Omental fat pad (tissue), 4 donors: ENCODE measurements around the gene GRM7. TPM values are rescaled to one million over a fixed set of nuclear protein-coding genes. Genes with fewer than 3 reads are reported as not detected.

Experiments
- ATAC-seq: fragments of 150-250 bp; one replicate; pipeline ENCODE4 v1.9.1; 2016; ENCODE audit warnings: mild to moderate bottlenecking, moderate library complexity; ENCODE audit not compliant: low FRiP score
- DNase-seq: peaks from one replicate; pipeline ENCODE4 v3.0.0-alpha.2; 2019; ENCODE audit warnings: low spot score
- CTCF ChIP-seq, 3 donors: fragments of 450-650 bp; IDR thresholded peaks; one replicate each; pipeline ENCODE4 v1.5.1; 2016 to 2017; ENCODE audit warnings: antibody characterized with exemption in 3 of 3, mild to moderate bottlenecking in 3 of 3, moderate library complexity in 2 of 3
- total RNA-seq, 4 donors: library from RNA; depleted of rRNA; stranded (reverse); fragments of >200 nt; gene quantifications; one replicate each; pipeline ENCODE4 v1.1.0, GENCODE V29; 2016

Gene GRM7
- total RNA-seq, 4 donors from 2014 or later: 0.12 to 0.82 (median 0.28) TPM; not detected in 1

DNA sequence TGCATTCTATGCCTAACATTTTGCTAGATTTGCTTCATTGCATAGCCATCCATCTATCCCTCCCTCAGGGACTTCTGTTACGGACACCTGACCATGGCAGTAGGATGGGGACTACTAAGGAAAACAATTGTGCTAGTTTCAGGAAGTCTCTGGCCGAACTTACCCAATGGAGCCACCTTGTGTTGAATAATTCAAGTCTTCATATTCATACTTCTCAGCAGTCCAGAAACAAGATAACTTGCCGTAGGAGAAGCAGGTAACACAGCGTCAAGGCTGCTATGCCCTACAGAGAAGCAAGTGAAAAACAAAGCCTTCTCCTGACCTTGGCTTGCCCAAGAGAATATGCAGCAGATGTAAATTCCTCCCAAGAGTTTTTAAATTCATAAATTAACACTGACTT lies 685.3 kb downstream of the GRM7 start:
- TF ChIP-seq CTCF (IDR thresholded peaks at IDR 0.05): no peak
- DNase-seq: no peak
- no peak for ATAC-seq

DNA sequence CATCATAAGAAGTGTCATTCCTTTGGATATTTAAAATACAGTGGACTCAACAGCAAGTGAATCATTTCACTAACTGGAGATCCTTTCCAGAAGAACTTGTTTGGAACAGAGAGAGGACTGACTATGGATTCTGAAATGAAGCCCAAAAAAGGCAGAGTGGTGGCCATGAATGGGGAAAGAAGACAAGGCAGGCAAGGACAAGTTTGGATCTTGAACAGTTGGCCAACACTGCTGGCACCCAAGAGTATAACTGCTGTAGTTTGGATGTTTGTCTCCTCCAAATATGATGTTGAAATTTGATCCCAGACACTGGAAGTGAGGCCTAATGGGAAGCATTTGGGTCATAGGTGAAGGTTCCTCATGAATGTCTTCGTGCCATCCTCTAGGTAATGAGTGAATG lies 686.9 kb downstream of the GRM7 start:
- DNase-seq (no peak), ATAC-seq (no peak)
- TF ChIP-seq CTCF (IDR thresholded peaks at IDR 0.05): no peak

GRCh38 chr3:7562892-7563291 lies 702.0 kb downstream of the GRM7 start:
- ATAC-seq (no peak), DNase-seq (no peak)
- no peak for TF ChIP-seq CTCF (IDR thresholded peaks at IDR 0.05)

DNA sequence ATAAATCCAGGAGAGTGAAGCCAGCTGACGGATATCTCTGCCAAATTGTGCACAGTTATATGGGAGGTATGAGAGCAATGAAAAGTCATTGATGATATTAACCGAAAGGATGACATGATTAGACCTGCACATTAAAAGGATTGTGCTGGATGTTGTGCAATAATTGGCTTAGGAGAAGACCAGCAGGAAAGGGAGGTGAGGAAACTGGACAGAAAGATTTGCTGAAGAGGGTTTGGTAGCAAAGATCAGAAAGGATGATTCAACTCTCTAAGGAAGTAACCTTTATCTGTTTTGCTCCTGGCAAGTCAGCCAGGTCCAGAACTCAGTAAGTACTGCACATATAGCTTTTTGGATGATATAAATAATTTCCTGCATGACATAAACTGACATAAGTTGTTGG lies 704.7 kb downstream of the GRM7 start:
- DNase-seq: no peak
- no peak for TF ChIP-seq CTCF (IDR thresholded peaks at IDR 0.05)
- no peak for ATAC-seq

DNA sequence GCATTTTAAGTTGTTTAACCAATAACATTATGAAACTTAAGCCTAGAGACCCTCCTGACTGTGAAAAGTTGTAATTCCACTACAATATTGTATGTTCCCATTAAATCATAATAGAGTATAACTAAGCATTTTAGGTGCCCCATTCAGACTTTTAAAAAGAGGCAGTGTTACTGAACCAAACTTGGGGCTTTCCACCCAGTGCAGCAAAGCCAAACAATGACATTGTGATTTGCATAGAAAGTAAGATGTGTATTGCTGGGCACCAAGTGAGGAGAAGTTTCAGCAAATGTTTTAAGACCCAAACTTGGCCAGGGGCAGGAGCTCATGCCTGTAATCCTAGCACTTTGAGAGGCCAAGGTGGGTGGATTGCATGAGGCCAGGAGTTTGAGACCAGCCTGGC lies 706.2 kb downstream of the GRM7 start:
- ATAC-seq (no peak), DNase-seq (no peak)
- TF ChIP-seq CTCF (IDR thresholded peaks at IDR 0.05): no peak

DNA sequence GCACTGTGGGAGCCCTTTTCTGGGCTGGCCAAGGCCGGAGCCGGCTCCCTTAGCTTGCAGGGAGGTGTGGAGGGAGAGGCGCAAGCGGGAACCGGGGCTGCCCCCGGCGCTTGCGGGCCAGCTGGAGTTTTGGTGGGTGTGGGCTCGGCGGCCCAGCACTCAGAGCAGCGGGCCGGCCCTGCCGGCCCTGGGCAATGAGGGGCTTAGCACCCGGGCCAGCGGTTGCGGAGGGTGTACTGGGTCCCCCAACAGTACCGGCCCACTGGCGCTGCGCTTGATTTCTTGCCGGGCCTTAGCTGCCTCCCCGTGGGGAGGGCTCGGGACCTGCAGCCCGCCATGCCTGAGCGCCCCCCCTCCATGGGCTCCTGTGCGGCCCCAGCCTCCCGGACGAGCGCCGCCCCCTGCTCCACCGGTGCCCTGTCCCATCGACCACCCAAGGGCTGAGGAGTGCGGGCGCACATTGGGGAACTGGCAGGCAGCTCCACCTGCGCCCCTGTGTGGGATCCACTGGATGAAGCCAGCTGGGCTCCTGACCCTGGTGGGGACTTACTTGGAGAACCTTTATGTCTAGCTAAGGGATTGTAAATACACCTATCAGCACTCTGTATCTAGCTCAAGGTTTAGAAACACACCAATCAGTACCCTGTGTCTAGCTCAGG lies 707.7 kb downstream of the GRM7 start:
- DNase-seq (no peak), ATAC-seq (no peak)
- no peak for TF ChIP-seq CTCF (IDR thresholded peaks at IDR 0.05)

DNA sequence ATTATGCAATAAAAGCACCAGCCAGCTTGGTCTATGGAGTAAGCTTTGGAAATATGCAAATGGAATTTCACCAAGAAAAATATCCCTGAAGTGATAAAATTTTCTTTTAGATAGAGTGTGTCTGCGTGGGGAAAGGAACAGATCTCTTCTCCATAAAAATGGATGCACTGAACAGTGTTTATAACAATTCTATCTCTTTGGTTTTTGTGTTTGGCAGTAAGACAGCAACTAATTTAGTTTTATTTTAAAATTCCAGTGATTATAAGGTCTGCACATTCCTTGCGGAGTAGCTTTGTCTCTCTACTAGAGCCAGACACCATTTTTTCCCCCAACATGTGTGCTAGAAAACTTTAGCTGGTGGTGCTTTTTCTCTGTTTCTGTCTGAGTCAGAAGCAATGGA lies 712.4 kb downstream of the GRM7 start:
- ATAC-seq: no peak
- no peak for DNase-seq
- TF ChIP-seq CTCF (IDR thresholded peaks at IDR 0.05): no peak
